ENCODE data around the gene CSPG5. TPM values are rescaled to one million over a fixed set of nuclear protein-coding genes. Genes with fewer than 3 reads are reported as not detected.

CSPG5 gene
- total and polyA plus RNA-seq, 2 experiments from 2014 or later: 2.0 to 3.2 TPM

DNA sequence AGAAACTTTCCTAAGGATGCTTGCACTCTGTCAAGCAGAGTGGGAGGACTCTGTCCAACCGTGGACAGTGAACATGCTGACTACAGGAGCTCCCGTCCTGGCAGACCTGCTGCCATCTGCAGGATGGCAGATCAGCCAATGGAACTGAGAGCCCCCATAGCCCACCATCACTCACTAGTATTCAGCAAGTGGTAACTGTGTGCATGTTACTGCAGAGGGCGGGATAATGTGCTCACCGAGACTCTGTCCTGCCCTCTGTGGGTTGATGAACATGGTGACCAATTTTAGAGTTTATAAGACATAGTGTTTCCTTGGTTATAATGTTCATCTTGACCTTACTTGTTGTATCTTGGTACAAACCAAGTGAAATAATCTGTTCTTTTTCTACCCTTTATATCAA lies 11.5 kb downstream of the CSPG5 start:
- Histone ChIP-seq H3K4me1 (ENCODE audit: low read depth) (no peaks in the 10 kb centered on the region), H3K36me3 (no peaks in the 10 kb centered on the region), H3K9me3 (ENCODE audit: low read depth) (no peaks in the 10 kb centered on the region), H3K4me3 (no peak overlapping the region), H3K27me3 (peaks cover 8% of the 10 kb centered on the region), H3K27ac (no peak overlapping the region)
- TF ChIP-seq, protein P1, sequence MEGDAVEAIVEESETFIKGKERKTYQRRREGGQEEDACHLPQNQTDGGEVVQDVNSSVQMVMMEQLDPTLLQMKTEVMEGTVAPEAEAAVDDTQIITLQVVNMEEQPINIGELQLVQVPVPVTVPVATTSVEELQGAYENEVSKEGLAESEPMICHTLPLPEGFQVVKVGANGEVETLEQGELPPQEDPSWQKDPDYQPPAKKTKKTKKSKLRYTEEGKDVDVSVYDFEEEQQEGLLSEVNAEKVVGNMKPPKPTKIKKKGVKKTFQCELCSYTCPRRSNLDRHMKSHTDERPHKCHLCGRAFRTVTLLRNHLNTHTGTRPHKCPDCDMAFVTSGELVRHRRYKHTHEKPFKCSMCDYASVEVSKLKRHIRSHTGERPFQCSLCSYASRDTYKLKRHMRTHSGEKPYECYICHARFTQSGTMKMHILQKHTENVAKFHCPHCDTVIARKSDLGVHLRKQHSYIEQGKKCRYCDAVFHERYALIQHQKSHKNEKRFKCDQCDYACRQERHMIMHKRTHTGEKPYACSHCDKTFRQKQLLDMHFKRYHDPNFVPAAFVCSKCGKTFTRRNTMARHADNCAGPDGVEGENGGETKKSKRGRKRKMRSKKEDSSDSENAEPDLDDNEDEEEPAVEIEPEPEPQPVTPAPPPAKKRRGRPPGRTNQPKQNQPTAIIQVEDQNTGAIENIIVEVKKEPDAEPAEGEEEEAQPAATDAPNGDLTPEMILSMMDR (IDR thresholded peaks at IDR 0.05; ENCODE audit: low read depth, low read length): no peak
- no peak for DNase-seq (ENCODE audit: low read depth in 1 of 2, low spot score in 1 of 2)

DNA sequence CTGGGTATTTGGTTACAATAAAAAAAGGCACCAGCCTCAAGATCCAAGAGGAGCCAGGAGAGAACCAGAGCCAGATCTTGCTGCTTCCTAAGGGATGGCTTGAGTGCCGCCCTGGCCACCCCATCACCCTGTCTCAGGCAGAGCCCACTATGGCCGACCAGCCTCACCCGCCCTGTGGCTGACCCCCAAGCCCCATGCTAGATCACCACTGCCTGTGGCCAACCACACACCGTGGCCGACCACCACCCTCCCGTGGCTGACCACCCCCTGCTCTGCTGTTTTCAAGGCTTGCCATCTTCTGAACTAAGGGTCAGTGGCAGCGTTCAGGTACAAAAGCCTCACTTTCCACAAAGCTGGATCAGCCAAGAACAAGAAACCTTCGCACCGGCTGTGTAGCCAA lies 12.0 kb downstream of the CSPG5 start:
- TF ChIP-seq, protein P1 (IDR thresholded peaks at IDR 0.05; ENCODE audit: low read depth, low read length): no peak
- no peak for DNase-seq (ENCODE audit: low read depth in 1 of 2, low spot score in 1 of 2)
- H3K27me3 ChIP-seq: peaks cover 5% of the 10 kb centered on the region
- H3K36me3 ChIP-seq: no peaks in the 10 kb centered on the region
- H3K4me3 ChIP-seq: no peak overlapping the region
- H3K9me3 ChIP-seq (ENCODE audit: low read depth): no peaks in the 10 kb centered on the region
- H3K4me1 ChIP-seq (ENCODE audit: low read depth): no peaks in the 10 kb centered on the region
- H3K27ac ChIP-seq: no peak overlapping the region

DNA sequence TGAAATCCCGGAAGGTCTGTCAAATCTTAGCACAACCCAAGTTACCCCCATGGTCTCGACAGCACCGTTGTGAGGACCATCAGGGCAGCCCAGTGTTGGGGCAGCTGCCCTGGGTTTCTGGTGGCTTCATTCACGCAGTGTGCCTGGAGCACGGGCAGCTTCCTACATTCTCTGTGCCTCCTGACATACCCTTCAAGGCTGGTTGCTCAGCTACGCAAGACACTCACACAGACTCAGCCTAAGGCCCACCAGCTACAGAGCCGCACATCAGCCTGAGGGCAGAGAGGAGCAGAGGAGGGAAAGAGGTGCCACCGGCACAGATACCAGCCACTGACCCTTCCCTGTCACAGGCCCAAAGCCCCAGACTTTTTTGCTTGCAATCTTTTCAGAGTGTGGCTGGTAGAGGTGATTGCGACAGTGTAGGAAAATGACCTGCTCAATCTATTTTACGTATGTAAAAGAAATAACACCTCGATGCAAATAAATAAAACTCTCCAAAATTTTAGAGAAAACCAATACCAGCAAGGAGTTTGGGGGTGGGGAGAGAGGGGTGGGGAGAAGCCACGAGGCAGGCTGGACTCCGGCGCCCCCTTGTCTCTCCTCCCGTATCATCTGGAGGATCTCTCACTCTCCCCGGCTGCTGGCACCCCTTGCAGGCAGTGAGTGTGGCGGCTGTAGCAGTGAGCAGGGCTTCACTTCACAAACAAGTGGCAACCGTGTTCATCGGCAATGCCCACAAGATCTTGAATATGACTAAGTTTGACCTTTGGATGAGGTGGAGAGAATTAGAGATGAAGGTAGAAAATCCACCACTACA lies 12.7 kb downstream of the CSPG5 start:
- H3K4me1 ChIP-seq (ENCODE audit: low read depth): no peaks in the 10 kb centered on the region
- H3K36me3 ChIP-seq: no peaks in the 10 kb centered on the region
- H3K27me3 ChIP-seq: no peaks in the 10 kb centered on the region
- no peak overlapping the region for H3K27ac ChIP-seq
- no peak for DNase-seq (ENCODE audit: low read depth in 1 of 2, low spot score in 1 of 2)
- H3K9me3 ChIP-seq (ENCODE audit: low read depth): no peaks in the 10 kb centered on the region
- no peak overlapping the region for H3K4me3 ChIP-seq
- TF ChIP-seq, protein P1 (IDR thresholded peaks at IDR 0.05; ENCODE audit: low read depth, low read length): no peak

DNA sequence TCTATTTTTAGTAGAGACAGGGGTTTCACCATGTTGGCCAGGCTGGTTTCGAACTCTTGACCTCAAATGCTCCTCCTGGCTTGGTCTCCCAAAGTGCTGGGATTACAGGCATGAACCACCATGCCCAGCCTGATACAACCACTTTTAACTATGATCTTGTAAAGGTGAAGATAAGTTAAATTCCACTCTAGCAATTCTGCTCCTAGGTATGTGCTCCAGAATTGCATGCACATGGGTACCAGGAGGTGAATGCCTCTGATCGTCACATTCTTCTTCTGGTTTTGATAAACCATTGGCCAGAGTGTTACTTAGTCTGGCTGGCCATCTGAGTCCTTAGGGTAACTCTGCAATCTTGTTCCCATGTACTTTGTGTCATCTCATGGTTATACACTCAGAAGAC lies 22.3 kb downstream of the CSPG5 start:
- TF ChIP-seq, protein P1 (IDR thresholded peaks at IDR 0.05; ENCODE audit: low read depth, low read length): no peak
- H3K9me3 ChIP-seq (ENCODE audit: low read depth): no peaks in the 10 kb centered on the region
- DNase-seq (ENCODE audit: low read depth in 1 of 2, low spot score in 1 of 2): no peak

DNA sequence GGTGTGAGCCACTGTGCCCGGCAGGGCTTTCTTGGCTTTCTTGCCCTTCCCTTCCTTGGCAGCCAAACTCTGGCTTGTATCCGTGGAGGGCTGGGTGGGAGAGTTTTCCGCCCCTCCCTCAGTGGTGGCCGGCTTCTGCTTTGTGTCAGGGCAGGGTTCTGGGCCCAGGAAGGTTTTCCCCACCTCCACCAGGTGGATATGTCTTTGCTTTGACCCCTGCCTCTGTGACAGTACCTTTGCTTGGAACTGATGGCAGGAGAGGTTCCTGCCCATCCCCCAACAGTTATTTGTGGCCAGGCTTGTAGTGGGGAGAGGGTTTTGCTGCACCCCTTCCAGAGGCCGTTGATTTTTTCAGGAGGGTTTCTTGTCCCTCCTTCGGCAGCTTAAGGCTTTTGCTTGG lies 24.3 kb downstream of the CSPG5 start:
- Histone ChIP-seq H3K9me3 (ENCODE audit: low read depth) (no peaks in the 10 kb centered on the region), H3K27ac (no peak overlapping the region), H3K27me3 (no peaks in the 10 kb centered on the region), H3K36me3 (no peaks in the 10 kb centered on the region), H3K4me1 (ENCODE audit: low read depth) (no peaks in the 10 kb centered on the region), H3K4me3 (no peak overlapping the region)
- TF ChIP-seq, protein P1 (IDR thresholded peaks at IDR 0.05; ENCODE audit: low read depth, low read length): no peak
- no peak for DNase-seq (ENCODE audit: low read depth in 1 of 2, low spot score in 1 of 2)

More for the DNA sequence above, 22.3 kb downstream of the CSPG5 start:
- H3K4me1 ChIP-seq (ENCODE audit: low read depth): no peaks in the 10 kb centered on the region
- H3K27ac ChIP-seq: no peak overlapping the region
- no peak overlapping the region for H3K4me3 ChIP-seq
- H3K27me3 ChIP-seq: no peaks in the 10 kb centered on the region
- no peaks in the 10 kb centered on the region for H3K36me3 ChIP-seq
